Fibroblast of skin of right biceps (primary cell): ENCODE data around the gene RNF223.

Experiments
- DNase-seq: peaks from one replicate; pipeline ENCODE4 v3.0.0-alpha.2; 2013

The RNF223 gene

GRCh38 chr1:1073743-1074587 is at the start of gene RNF223:
TSS of gene RNF223 (minus strand) at chr1:1074306. CDS start at chr1:1072566, 1,740 bp downstream.
- no peak for DNase-seq

DNA sequence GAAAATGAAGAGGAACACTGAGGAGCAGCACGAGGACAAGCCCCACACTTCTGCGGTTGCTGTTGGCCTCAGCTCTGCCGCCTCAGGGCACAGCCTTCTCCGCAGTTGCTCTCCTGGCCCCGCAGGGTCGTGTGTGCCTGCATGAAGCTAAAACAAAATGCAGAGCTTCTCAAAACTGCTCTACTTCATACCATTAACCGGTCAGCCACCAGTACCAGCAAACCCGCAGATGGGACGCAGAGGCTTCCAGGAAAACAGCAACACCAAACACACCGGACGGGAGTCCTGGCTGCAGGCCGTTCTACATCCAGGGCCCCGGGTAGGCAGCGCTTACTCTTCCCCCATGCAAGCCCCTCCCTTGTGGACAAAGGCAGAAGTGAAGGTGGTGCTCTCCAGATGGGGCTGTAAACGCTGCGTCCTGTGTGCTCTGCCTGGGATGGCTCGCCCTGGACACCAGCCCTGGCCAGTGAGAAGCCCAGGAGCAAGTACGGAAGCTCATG is 48.9 kb upstream of the RNF223 start:
- no peak for DNase-seq

DNA sequence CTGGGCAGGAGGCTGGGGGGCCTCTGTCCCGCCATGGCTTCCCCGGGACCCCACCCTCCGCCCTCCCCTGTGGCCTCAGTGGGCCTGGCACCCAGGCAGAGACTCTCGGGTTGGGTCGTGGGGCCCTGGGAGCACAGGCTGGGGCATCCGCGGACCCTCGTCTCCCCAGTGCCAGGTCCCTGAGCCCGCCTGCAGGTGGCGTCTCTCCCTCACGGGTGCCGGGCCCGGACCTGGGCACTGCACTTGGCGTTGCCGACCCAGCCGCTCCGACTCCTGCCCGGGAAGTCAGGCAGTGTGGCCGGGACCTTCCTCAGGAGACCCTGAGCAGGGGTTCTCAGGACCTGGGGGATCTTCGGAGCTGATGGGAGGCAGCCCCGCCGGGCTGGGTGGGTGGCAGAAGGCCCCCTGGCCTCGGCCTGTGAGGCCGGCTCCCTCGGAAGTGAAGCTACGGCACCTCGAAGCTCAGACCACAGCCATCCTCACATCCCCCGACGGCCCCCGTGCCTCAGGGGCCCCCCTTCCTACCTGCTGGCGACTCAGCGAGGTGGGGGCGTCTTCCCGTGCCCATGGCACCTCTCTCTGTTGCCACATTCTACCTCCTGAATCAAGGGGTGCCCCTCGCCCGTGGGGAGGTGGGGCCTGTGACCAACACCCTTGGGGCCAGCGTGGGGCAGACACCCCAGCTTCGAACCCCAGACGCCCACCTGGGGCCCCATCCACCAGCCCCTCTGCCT is 48.1 kb upstream of the RNF223 start:
- peak; percentile 62 for DNase-seq

DNA sequence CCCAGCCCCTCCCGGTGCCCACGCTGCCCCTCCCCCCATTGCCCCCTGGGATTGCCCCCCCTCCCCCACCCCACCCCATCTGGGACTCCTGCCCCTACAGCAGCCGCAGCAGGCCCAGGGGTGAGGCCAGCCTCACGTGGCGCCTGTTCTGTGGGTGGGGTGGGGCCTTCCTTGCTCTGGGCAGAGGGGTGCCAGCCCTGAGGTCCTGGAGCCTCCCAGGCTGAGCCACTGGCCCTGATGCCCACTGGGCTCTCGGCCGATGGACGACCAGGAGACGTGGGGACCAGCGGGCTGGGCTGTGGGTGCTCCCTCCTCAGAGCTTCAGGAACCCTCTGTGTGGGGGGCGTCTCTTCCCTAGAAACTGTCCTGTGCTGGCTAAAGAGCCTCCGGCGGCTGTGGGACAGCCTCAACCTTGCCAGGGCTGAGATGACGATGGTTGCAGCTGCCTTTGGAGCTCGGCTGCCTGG is 47.5 kb upstream of the RNF223 start:
- DNase-seq = no peak

DNA sequence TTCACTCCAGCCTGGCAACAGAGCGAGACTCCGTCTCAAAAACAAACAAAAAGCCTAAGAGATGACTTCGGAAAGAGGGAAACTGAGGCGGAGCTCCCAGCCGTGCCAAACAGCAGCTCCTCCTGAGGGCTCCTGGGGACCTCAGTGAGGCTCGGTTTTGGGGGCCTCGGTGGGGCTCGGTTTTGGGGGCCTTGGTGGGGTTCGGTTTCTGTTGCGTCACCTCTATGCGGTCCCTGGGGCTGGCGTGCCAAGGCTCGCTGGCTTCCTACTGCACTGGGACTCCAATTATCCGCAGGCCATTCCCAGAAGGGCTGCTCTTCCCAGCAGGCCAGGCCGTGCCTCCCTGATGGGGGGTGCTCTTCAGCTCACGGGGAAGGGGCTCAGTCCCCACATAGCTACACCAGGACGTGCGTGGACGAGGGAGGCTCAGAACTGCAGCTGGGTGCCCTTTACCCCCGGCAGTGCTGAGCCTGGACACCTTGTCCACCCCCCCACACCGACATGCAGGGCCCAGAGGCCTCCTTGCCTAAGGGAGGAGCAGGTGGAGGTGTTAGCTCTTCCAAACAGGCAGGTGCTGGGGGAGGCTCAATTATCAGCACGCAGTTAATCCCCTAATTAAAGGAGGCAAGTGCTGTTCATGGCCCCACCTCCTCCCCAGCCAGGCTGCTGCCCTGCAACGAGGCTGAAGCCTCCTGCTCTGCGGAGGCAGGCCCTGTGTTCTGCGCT is 46.9 kb upstream of the RNF223 start:
- DNase-seq = no peak

- DNase-seq = no peak
Measured at GRCh38 chr1:1120096-1120495, 46.0 kb upstream of the RNF223 start.

- DNase-seq = no peak
Measured at GRCh38 chr1:1119272-1119890, 45.3 kb upstream of the RNF223 start.

DNA sequence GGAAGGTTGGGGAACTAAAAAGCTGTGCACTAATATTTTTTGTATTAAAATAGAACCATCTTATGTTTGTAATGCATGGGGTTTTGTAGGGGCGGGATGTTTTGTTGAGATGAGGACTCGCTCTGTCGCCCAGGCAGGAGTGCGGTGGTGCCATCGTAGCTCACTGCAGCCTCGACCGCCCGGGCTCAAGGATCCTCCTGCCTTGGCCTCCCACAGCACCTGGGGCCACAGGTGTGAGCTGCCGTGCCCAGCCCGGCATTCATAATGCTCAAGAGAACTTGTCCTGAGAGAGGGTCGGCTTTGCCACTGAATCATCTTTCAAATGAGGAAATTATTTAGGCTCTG is 44.7 kb upstream of the RNF223 start:
- DNase-seq = no peak

- no peak for DNase-seq
Measured at GRCh38 chr1:1118011-1118875, 44.1 kb upstream of the RNF223 start.

GRCh38 chr1:1117469-1117831 is 43.3 kb upstream of the RNF223 start:
- no peak for DNase-seq

DNA sequence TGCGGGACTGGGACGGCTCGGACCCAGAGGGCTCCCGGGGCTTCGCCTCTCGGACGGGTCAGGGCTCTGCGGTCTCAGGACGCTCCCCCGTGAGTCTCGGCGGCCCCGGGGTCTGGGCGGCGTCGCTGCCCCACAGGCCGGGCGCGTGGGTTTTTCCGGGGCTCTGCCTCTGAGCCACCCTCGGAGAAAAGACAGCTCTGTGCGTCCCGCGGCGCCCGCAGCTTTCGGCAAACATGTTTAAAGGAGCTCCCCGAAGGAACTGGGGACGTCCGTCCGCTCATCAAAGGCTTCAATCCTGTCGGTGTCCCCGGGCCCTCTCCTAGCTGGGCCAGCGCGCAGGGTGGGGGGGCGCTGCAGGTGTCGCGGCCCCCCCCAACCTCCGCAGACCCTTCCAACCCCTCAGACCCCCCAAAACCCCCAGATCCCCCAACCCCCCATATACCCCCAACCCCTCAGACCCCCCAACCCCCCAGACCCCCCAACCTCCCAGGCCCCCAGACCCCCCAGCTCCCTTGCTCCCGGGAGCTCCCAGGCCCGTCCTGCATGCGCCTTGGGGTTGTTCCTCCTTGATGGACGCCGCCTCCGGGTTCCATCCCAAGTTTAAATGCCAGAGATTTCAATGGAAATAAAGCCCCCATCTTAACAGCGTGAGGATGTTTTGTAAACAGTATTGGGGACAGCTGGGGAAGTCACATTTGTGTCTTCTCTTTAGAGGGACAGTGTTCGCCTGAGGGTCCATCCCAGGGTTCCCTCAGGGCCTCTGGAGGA is 42.8 kb upstream of the RNF223 start:
- no peak for DNase-seq

DNA sequence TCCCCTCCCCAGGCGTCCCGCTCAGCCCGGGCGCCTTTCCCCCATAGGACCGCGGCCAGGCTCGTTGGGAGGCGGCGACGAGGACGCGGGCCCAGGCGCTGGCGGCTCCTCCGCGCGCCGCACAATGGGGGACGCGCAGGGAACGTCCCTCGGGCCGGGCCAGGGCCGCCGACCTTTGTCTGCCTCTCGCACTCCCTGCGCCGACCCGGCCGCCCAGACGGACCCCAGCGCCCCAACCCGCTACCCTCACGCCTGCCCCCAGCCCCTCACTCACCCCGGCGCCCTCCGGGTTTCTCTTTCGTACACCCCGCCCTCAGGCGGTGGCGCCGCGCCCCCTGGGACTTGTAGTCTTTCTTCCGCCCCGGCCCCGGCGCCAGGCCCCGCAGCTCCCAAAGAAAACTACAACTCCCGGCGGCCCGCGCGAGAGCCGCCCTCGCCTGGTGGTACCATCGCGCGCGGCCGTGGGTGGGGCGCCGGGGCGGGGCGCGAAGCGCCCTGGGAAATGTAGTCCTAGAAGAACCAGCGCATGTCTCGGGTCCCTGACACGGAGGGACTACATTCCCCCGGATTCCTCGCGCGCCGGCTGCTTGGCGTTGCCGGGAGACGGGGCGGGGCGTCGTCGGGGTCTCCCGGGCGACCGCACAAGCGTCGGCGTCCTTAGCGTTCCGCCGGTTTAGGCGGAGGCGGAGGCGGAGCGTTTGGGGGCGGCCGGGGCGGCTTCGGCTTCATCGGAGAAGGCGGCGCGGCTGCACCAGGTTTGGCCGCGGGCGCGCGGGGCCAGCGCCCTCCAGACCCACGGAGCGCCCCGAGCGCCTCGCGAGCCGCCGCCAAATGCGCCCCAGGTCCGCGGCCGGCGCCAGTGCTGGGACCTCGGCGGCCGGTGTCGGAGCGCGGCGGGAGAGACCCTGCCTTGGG is 41.9 kb upstream of the RNF223 start, which contains the start of gene C1orf159:
Gene C1orf159, minus strand, starts transcription at position 304 of the 915 bp plus-strand sequence. CDS start 24,546 bp downstream, outside the sequence.
- peak; percentile 98 for DNase-seq

- DNase-seq = no peak
Measured at GRCh38 chr1:1115136-1115785, 41.2 kb upstream of the RNF223 start.

- no peak for DNase-seq
Measured at GRCh38 chr1:1114431-1114830, 40.3 kb upstream of the RNF223 start.

DNA sequence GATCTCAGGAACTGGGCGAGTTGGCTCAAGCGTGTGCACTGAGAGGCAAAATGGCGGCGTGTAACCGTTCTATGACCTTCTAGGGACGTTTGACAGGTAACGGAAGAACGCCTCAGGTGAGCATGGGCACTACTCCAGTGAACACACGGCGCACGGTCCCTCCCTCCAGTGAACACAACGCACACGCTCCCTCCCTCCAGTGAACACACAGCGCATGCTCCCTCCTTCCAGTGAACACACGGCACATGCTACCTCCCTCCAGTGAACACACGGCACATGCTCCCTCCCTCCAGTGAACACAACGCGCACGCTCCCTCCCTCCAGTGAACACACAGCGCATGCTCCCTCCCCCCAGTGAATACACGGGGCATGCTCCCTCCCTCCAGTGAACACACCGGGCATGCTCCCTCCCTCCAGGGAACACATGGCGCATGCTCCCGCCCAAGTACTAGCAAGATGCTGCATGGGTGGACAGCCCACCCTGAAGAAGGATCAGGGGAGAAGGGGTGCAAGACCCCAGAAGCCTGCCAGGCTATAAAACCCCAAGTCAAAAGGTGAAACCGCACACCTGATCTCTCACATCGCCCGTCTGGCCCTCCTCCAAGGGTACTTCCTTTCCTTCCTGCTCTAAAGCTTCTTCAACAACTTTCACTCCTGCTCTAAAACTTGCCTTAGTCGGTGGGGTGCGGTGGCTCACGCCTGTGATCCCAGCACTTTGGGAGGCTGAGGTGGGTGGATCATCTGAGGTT is 38.3 kb upstream of the RNF223 start:
- no peak for DNase-seq

DNA sequence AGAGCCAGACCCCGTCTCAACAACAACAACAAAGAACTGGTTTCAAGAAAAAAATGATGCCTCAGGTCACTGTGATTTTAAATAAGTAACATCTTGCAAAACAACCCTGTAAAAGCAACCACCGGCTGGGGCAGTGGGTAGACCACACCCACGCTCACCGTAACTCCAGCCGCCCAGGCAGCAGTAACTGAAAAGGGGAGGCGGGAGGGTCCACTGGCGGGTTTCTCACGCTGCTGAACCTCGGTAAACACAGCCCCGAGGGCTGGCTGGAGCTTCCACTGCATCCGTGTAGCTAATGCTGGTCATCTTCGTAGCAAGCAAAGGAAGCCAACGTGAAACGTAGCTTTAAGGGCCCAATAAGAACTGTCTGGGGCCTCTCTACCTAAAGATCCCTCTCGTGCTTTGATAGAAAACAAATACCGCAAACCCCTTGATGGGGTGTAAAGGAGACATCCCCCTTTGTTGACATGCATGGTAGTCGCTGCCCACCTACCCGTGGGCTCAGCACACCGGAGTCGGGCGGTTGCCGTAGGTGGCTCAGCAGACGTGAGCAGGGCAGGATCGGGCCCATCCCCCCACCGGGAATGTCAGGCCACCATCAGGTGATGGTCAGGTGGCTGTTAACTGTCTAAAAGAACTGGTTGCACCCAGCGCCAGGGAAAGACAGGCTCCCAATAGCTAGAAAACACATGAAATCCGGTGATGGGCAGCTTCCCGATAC is 37.6 kb upstream of the RNF223 start:
- no peak for DNase-seq

GRCh38 chr1:1110561-1110971 is 36.5 kb upstream of the RNF223 start:
- DNase-seq = no peak

GRCh38 chr1:1109743-1110142 is 35.6 kb upstream of the RNF223 start:
- no peak for DNase-seq
